Natural killer cell (primary cell): Measurements from ENCODE around the gene ZBTB8B. TPM values are rescaled to one million over a fixed set of nuclear protein-coding genes. Genes with fewer than 3 reads are reported as not detected.

Experiments
- ATAC-seq, 3 donors: fragments of 150-1000 bp in 2 of 3; fragments of 200-7000 bp in 1 of 3; cut with Tn5 transposase; 1 replicate in 1 of 3; 2 replicates in 2 of 3; pipeline ENCODE4 v1.10.0; 2021; ENCODE audit warnings: mild to moderate bottlenecking in 2 of 3, moderate library complexity in 2 of 3
- DNase-seq, 2 donors: peaks; one replicate each; pipeline versions ENCODE4 v3.0.0 to v3.0.0-alpha.2; 2013 to 2021; ENCODE audit warnings: mixed read lengths in 1 of 2
- H3K27ac ChIP-seq: one replicate; pipeline ENCODE4 v1.5.1; 2013; ENCODE audit warnings: mild to moderate bottlenecking, low read length
- H3K27me3 ChIP-seq: one replicate; pipeline ENCODE4 v1.6.1; 2013; ENCODE audit warnings: low read length; ENCODE audit not compliant: control insufficient read depth, insufficient read depth
- H3K36me3 ChIP-seq: one replicate; pipeline ENCODE4 v1.6.1; 2013; ENCODE audit warnings: low read length; ENCODE audit not compliant: control insufficient read depth, insufficient read depth
- H3K4me1 ChIP-seq: one replicate; pipeline ENCODE4 v1.6.1; 2013; ENCODE audit warnings: low read length; ENCODE audit not compliant: control insufficient read depth, insufficient read depth
- H3K4me3 ChIP-seq: one replicate; pipeline ENCODE4 v1.5.1; 2013; ENCODE audit warnings: low read length
- H3K9me3 ChIP-seq: one replicate; pipeline ENCODE4 v1.6.1; 2013; ENCODE audit warnings: low read length; ENCODE audit not compliant: control insufficient read depth, insufficient read depth
- H3K27ac Mint-ChIP-seq, 2 donors: one replicate each; pipeline ENCODE4 v1.8.0; 2022; ENCODE audit warnings: mild to moderate bottlenecking in 2 of 2, mixed read lengths in 2 of 2, moderate library complexity in 1 of 2
- H3K27me3 Mint-ChIP-seq, 2 donors: one replicate each; pipeline ENCODE4 v1.8.0; 2022; ENCODE audit warnings: low read depth in 2 of 2, mixed read lengths in 2 of 2
- H3K36me3 Mint-ChIP-seq: one replicate; pipeline ENCODE4 v1.8.0; 2022; ENCODE audit warnings: mixed read lengths
- H3K4me1 Mint-ChIP-seq, 2 donors: one replicate each; pipeline ENCODE4 v1.8.0; 2022; ENCODE audit warnings: mixed read lengths in 2 of 2
- H3K4me3 Mint-ChIP-seq: one replicate; pipeline ENCODE4 v1.8.0; 2022; ENCODE audit warnings: mild to moderate bottlenecking, moderate library complexity, mixed read lengths
- H3K9me3 Mint-ChIP-seq, 2 donors: one replicate each; pipeline ENCODE4 v1.8.0; 2022; ENCODE audit warnings: mixed read lengths in 2 of 2
- WGBS: methylation state at CpG from one replicate; pipeline ENCODE4 v1.1.7; 2013; ENCODE audit warnings: missing lambda C conversion rate; ENCODE audit not compliant: insufficient coverage; 5-methylcytosine and 5-hydroxymethylcytosine counted together
- intact Hi-C: fragments of 100-400 bp; cut with micrococcal nuclease; formaldehyde crosslinking; loops from one replicate; pipeline ENCODE4 v1.14.2; 2022
- total RNA-seq, 4 donors: library from RNA; stranded (reverse); fragments of 120-200 nt in 1 of 4; gene quantifications; one replicate each; pipeline versions ENCODE4 v1.2.3 to v1.2.4, GENCODE V29; 2013 to 2022
- TF ChIP-seq, protein P1 (sequence below): fragments of 200-600 bp; IDR thresholded peaks from one replicate; pipeline ENCODE4 v1.8.0; 2022; ENCODE audit warnings: antibody characterized with exemption

ZBTB8B gene
- total RNA-seq, 3 donors from 2014 or later (not counting 1 experiment from before 2014, with no cell fraction given), result not detected

DNA sequence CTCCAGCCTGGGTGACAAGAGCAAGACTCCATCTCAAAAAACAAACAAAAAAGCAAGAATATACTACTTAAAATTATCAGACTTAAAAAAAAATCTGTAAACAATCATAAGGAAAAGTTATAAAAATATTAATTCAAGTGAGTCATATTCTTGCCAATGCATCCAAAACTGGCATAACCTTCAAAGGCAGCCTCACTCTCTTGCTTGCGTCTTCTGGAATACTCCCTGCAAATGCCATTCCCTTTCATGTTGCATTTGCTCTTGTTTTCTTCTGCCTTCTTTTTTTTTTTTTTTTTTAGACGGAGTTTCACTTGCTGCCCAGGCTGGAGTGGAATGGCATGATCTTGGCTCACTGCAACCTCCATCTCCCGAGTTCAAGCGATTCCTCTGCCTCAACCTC, 42.1 kb downstream of the ZBTB8B start:
- ATAC-seq, result no peak
- DNase-seq, result no peak
- Histone ChIP-seq H3K4me3 (no peak overlapping the region), H3K4me1 (no peaks in the 10 kb centered on the region), H3K27ac (no peak overlapping the region), H3K36me3 (no peaks in the 10 kb centered on the region), H3K27me3 (no peaks in the 10 kb centered on the region), H3K9me3 (no peaks in the 10 kb centered on the region)
- intact Hi-C loops, result no loop called here
- no peaks in the 10 kb centered on the region for H3K9me3 Mint-ChIP-seq
- WGBS, result 99% methylated on average over 3 of the region's 4 CpGs
- H3K4me1 Mint-ChIP-seq, result no peaks in the 10 kb centered on the region
- H3K27ac Mint-ChIP-seq, result no peak overlapping the region
- no peaks in the 10 kb centered on the region for H3K36me3 Mint-ChIP-seq
- H3K4me3 Mint-ChIP-seq, result no peak overlapping the region
- TF ChIP-seq, protein P1, sequence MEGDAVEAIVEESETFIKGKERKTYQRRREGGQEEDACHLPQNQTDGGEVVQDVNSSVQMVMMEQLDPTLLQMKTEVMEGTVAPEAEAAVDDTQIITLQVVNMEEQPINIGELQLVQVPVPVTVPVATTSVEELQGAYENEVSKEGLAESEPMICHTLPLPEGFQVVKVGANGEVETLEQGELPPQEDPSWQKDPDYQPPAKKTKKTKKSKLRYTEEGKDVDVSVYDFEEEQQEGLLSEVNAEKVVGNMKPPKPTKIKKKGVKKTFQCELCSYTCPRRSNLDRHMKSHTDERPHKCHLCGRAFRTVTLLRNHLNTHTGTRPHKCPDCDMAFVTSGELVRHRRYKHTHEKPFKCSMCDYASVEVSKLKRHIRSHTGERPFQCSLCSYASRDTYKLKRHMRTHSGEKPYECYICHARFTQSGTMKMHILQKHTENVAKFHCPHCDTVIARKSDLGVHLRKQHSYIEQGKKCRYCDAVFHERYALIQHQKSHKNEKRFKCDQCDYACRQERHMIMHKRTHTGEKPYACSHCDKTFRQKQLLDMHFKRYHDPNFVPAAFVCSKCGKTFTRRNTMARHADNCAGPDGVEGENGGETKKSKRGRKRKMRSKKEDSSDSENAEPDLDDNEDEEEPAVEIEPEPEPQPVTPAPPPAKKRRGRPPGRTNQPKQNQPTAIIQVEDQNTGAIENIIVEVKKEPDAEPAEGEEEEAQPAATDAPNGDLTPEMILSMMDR, result no peak
- peaks cover 11 to 21% of the 10 kb centered on the region in 2 donors for H3K27me3 Mint-ChIP-seq

DNA sequence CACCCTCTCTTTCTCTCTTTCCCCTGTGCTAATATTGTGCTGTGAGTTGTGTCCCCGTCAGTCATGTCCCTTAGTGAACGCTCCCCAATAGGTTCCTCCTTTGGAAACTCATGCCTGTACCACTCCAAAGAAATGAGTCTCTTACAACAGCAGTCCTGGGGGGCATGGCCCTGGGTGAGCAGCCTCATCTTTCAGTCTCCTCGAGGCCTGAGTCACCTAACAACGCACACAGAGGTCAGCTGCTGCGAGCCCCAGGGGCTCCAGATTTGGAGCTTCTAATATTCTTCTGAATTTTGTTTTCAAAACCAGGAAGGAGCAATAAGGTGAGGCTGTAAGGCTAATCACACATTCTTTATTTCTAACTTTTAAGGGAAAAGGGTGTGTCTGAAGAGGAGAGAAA, 43.9 kb downstream of the ZBTB8B start:
- Histone ChIP-seq H3K4me3 (no peak overlapping the region), H3K36me3 (no peaks in the 10 kb centered on the region), H3K9me3 (no peaks in the 10 kb centered on the region), H3K4me1 (no peaks in the 10 kb centered on the region), H3K27me3 (no peaks in the 10 kb centered on the region), H3K27ac (no peak overlapping the region)
- Mint-ChIP-seq H3K4me1 (no peaks in the 10 kb centered on the region), H3K27me3 (peaks cover 7 to 22% of the 10 kb centered on the region in 2 donors), H3K4me3 (no peak overlapping the region), H3K36me3 (no peaks in the 10 kb centered on the region), H3K27ac (no peak overlapping the region), H3K9me3 (no peaks in the 10 kb centered on the region)
- intact Hi-C loops, result no loop called here
- DNase-seq (no peak), ATAC-seq (no peak)
- TF ChIP-seq, protein P1, result no peak
- 89% methylated on average over 5 of the region's 5 CpGs for WGBS

DNA sequence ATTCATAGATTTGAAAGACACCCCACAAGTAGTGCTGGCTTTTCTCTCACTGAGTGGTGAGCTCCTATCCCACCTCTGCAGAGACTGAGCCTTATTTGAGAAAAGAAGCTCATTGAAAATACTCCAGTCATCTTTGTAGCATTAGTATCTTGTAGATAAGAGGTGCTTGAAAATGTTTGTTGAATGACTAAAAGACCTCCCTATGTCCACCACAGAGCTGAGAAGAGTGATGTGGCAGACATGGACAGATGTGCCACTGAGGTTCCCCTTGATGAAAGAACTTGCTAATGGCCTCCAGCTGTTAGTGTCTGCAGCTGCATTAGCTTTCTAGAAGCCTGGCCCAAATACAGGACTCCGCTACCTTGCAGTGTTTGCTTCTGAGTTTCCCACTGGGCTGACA, 45.1 kb downstream of the ZBTB8B start:
- Mint-ChIP-seq H3K27me3 (peaks cover 5 to 20% of the 10 kb centered on the region in 2 donors), H3K27ac (no peak overlapping the region), H3K4me3 (no peak overlapping the region), H3K4me1 (no peaks in the 10 kb centered on the region), H3K36me3 (no peaks in the 10 kb centered on the region), H3K9me3 (no peaks in the 10 kb centered on the region)
- Histone ChIP-seq H3K4me1 (no peaks in the 10 kb centered on the region), H3K27ac (no peak overlapping the region), H3K36me3 (no peaks in the 10 kb centered on the region), H3K9me3 (no peaks in the 10 kb centered on the region), H3K4me3 (no peak overlapping the region), H3K27me3 (no peaks in the 10 kb centered on the region)
- intact Hi-C loops, result no loop called here
- ATAC-seq (no peak), DNase-seq (no peak)
- WGBS, result 97% methylated on average over 1 of the region's 1 CpG
- TF ChIP-seq, protein P1, result no peak

Other genes with a start within 250 kb of the ZBTB8B start
- gene TMEM234, start 242.7 kb upstream of the ZBTB8B start, total RNA-seq, result 10 to 100 TPM; 22.2 to 27.1 (median 24.7) TPM
- gene EIF3I, start 242.7 kb upstream of the ZBTB8B start, total RNA-seq, result 100 to 1,000 TPM; 107 to 126 (median 110) TPM
- gene FAM167B, start 217.8 kb upstream of the ZBTB8B start, total RNA-seq, result 1 to 10 TPM in 1 of 3 donors, under 1 TPM in 2; 0.54 to 1.3 (median 0.80) TPM
- gene LCK, start 213.8 kb upstream of the ZBTB8B start, total RNA-seq, result 100 to 1,000 TPM; 180 to 227 (median 215) TPM
- gene HDAC1, start 173.0 kb upstream of the ZBTB8B start, total RNA-seq, result 100 to 1,000 TPM; 110 to 133 (median 125) TPM
- 10 to 100 TPM; 21.7 to 26.1 (median 21.8) TPM for gene MARCKSL1, start 128.8 kb upstream of the ZBTB8B start, total RNA-seq
- gene FAM229A, start 102.6 kb upstream of the ZBTB8B start, total RNA-seq, result 10 to 100 TPM; 18.3 to 23.5 (median 21.0) TPM
- gene TSSK3, start 102.5 kb upstream of the ZBTB8B start, total RNA-seq, result 1 to 10 TPM; 1.2 to 3.7 (median 1.4) TPM
- gene BSDC1, start 70.6 kb upstream of the ZBTB8B start, total RNA-seq, result 100 to 1,000 TPM; 150 to 203 (median 174) TPM
- under 1 TPM; 0.16 to 0.50 (median 0.33) TPM for gene ZBTB8A, start 74.4 kb downstream of the ZBTB8B start, total RNA-seq
- 10 to 100 TPM; 46.1 to 62.2 (median 55.6) TPM for gene ZBTB8OS, start 185.5 kb downstream of the ZBTB8B start, total RNA-seq
- 100 to 1,000 TPM; 199 to 241 (median 224) TPM for gene RBBP4, start 186.1 kb downstream of the ZBTB8B start, total RNA-seq
- not detected for gene SYNC, start 237.7 kb downstream of the ZBTB8B start, total RNA-seq